Hematopoietic multipotent progenitor cell treated with erythropoietin and hydrocortisone succinate and interleukin-3 and kit ligand, for 15 days (in vitro differentiated cells): Measurements from ENCODE around the gene FOXP3.
"Not testable (repeated sequence)": the region's sequence is repeated elsewhere in the genome, so short reads cannot be mapped to it uniquely, and the experiment has no call there.

Experiments
- DNase-seq: peaks from one replicate; pipeline ENCODE4 v3.0.0-alpha.2; 2015; ENCODE audit warnings: low spot score

Gene FOXP3

GRCh38 chrX:49264460-49264859, at the start of gene FOXP3:
Gene FOXP3, minus strand, starts transcription at chrX:49264710. Its CDS starts 6,205 bp downstream, at chrX:49258505.
- no peak for DNase-seq

GRCh38 chrX:49312176-49312575, 47.7 kb upstream of the FOXP3 start:
- no peak for DNase-seq

- DNase-seq, result no peak
Measured at GRCh38 chrX:49310371-49310770, 45.9 kb upstream of the FOXP3 start.

GRCh38 chrX:49309401-49309981, 45.0 kb upstream of the FOXP3 start:
- no peak for DNase-seq

- no peak for DNase-seq
Measured at GRCh38 chrX:49308604-49309269, 44.2 kb upstream of the FOXP3 start.

GRCh38 chrX:49307775-49308174, 43.3 kb upstream of the FOXP3 start:
- DNase-seq, result not testable (repeated sequence)

- no peak for DNase-seq
Measured at GRCh38 chrX:49303346-49303745, 38.8 kb upstream of the FOXP3 start, which contains the start of gene GAGE10. Gene GAGE10, plus strand, starts transcription at chrX:49303646. Its CDS starts 1,214 bp downstream, at chrX:49304860.

GRCh38 chrX:49300703-49301102, 36.2 kb upstream of the FOXP3 start:
- DNase-seq, result no peak

GRCh38 chrX:49299293-49299692, 34.8 kb upstream of the FOXP3 start:
- DNase-seq, result not testable (repeated sequence)

GRCh38 chrX:49292400-49293362, 28.2 kb upstream of the FOXP3 start:
- DNase-seq, result no peak

- peak; percentile 57 for DNase-seq
Measured at GRCh38 chrX:49291615-49292337, 27.3 kb upstream of the FOXP3 start.

- no peak for DNase-seq
Measured at GRCh38 chrX:49290215-49290614, 25.7 kb upstream of the FOXP3 start.

GRCh38 chrX:49287665-49288064, 23.2 kb upstream of the FOXP3 start:
- DNase-seq, result no peak

- DNase-seq, result no peak
Measured at GRCh38 chrX:49286581-49286980, 22.1 kb upstream of the FOXP3 start.

- no peak for DNase-seq
Measured at GRCh38 chrX:49286136-49286535, 21.6 kb upstream of the FOXP3 start.

GRCh38 chrX:49284212-49284611, 19.7 kb upstream of the FOXP3 start:
- DNase-seq, result no peak

- no peak for DNase-seq
Measured at GRCh38 chrX:49282647-49283011, 18.1 kb upstream of the FOXP3 start.

GRCh38 chrX:49278081-49278480, 13.6 kb upstream of the FOXP3 start:
- DNase-seq, result no peak

GRCh38 chrX:49277535-49277830, 13.0 kb upstream of the FOXP3 start:
- no peak for DNase-seq

- no peak for DNase-seq
Measured at GRCh38 chrX:49276671-49277534, 12.4 kb upstream of the FOXP3 start.

- DNase-seq, result no peak
Measured at GRCh38 chrX:49276207-49276606, 11.7 kb upstream of the FOXP3 start.
